Measurements from ENCODE around the gene BTBD2. TPM values are rescaled to one million over a fixed set of nuclear protein-coding genes. Genes with fewer than 3 reads are reported as not detected.

Gene BTBD2
- total RNA-seq, result 46.6 and 51.5 TPM in 2 replicates

GRCh38 chr19:2015608-2015950 lies at the start of gene BTBD2:
Gene BTBD2, minus strand, starts transcription at chr19:2015714. Its CDS starts 11 bp downstream, at chr19:2015703.
- no peak for TF ChIP-seq CTCF (IDR thresholded peaks at IDR 0.05; ENCODE audit: insufficient read depth, low read depth, low read length)
- peak; percentile 87 for DNase-seq (ENCODE audit: low read depth)
- peak within 1 kb of the TSS; percentile 63 for H3K4me3 ChIP-seq (ENCODE audit: low read depth, low read length)

GRCh38 chr19:2064788-2065524 lies 49.4 kb upstream of the BTBD2 start:
- TF ChIP-seq CTCF (IDR thresholded peaks at IDR 0.05; ENCODE audit: insufficient read depth, low read depth, low read length), result no peak
- no peak for DNase-seq (ENCODE audit: low read depth)
- H3K4me3 ChIP-seq (ENCODE audit: low read depth, low read length), result no peak overlapping the region

GRCh38 chr19:2064395-2064787 lies 48.9 kb upstream of the BTBD2 start:
- no peak overlapping the region for H3K4me3 ChIP-seq (ENCODE audit: low read depth, low read length)
- no peak for DNase-seq (ENCODE audit: low read depth)
- no peak for TF ChIP-seq CTCF (IDR thresholded peaks at IDR 0.05; ENCODE audit: insufficient read depth, low read depth, low read length)

GRCh38 chr19:2063824-2064223 lies 48.3 kb upstream of the BTBD2 start:
- no peak for TF ChIP-seq CTCF (IDR thresholded peaks at IDR 0.05; ENCODE audit: insufficient read depth, low read depth, low read length)
- H3K4me3 ChIP-seq (ENCODE audit: low read depth, low read length), result no peak overlapping the region
- no peak for DNase-seq (ENCODE audit: low read depth)

GRCh38 chr19:2062770-2063169 lies 47.3 kb upstream of the BTBD2 start:
- H3K4me3 ChIP-seq (ENCODE audit: low read depth, low read length), result no peak overlapping the region
- DNase-seq (ENCODE audit: low read depth), result no peak
- TF ChIP-seq CTCF (IDR thresholded peaks at IDR 0.05; ENCODE audit: insufficient read depth, low read depth, low read length), result no peak

GRCh38 chr19:2062389-2062729 lies 46.8 kb upstream of the BTBD2 start:
- no peak for DNase-seq (ENCODE audit: low read depth)
- H3K4me3 ChIP-seq (ENCODE audit: low read depth, low read length), result peak overlapping the region; percentile 66
- TF ChIP-seq CTCF (IDR thresholded peaks at IDR 0.05; ENCODE audit: insufficient read depth, low read depth, low read length), result no peak
